ENCODE measurements around the gene GBGT1.

DNA sequence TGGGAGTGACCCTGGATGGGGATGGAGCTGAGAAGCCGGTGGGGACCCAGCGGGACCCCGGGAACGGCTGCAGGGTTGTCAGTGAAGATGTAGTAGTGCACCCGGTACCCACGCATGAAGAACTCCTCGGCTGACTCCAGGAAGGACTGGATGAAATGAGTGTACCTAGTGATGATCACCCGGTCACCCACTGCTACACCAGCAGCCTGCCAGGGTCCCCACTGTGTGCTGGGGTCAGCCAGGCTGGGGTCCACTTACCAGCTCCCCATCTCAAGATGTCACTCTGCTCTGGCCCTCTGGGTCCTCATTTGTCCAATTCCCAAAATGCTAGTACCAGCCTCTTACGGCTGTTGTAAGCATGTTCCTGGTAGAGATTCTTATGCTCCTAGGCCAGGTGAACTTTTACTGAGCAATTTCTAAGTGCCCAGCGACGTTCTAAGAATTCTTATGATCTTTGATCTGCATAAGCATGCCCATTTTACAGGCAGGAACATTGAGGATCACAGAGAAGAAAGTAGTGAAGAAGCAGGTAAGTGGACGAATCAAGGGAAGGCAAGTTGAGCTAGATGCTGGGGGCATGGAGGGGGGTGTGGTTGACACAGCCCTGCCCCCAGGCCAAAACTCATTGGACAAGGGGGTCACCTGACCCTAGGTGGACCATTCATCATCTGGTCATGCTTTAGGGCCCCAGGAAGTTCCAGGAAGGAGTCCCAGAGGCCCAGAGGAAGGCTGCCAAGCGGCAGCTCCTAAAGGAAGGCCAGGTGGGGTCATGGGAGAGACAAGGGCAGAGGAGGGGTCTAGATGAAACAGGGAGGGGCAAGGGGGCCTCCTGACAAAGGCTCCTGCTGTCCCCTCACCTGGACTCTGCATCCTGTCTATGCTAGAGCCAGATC is 9.4 kb downstream of the GBGT1 start:
- TF ChIP-seq, protein P1, sequence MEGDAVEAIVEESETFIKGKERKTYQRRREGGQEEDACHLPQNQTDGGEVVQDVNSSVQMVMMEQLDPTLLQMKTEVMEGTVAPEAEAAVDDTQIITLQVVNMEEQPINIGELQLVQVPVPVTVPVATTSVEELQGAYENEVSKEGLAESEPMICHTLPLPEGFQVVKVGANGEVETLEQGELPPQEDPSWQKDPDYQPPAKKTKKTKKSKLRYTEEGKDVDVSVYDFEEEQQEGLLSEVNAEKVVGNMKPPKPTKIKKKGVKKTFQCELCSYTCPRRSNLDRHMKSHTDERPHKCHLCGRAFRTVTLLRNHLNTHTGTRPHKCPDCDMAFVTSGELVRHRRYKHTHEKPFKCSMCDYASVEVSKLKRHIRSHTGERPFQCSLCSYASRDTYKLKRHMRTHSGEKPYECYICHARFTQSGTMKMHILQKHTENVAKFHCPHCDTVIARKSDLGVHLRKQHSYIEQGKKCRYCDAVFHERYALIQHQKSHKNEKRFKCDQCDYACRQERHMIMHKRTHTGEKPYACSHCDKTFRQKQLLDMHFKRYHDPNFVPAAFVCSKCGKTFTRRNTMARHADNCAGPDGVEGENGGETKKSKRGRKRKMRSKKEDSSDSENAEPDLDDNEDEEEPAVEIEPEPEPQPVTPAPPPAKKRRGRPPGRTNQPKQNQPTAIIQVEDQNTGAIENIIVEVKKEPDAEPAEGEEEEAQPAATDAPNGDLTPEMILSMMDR (IDR thresholded peaks at IDR 0.05; ENCODE audit: borderline replicate concordance, extremely low read depth, low read length, poor library complexity, severe bottlenecking), result no peak
- TF ChIP-seq EZH2 (IDR thresholded peaks at IDR 0.05; ENCODE audit: borderline replicate concordance, low read depth, low read length, severe bottlenecking), result no peak

All from DND-41 (cell line).